HepG2 (cell line): ENCODE data around the gene EPB41L5. TPM values are rescaled to one million over a fixed set of nuclear protein-coding genes. Genes with fewer than 3 reads are reported as not detected.
"Not testable (repeated sequence)": the region's sequence is repeated elsewhere in the genome, so short reads cannot be mapped to it uniquely, and the experiment has no call there.

ENCODE experiments used
- ATAC-seq: fragments of 200-7000 bp; cut with Tn5 transposase; 3 replicates; pipeline ENCODE4 v1.9.1; 2020; ENCODE audit warnings: mild to moderate bottlenecking, moderate library complexity
- BruUV-seq: library from RNA; stranded (reverse); fragments of 400-500 nt; replicated peaks from 2 replicates; lab custom pipeline; 2021; lab: Mats Ljungman, UMichigan
- CTCF ChIA-PET: fragments of 300-600 bp; formaldehyde crosslinking; extraction: SDS; loops from one replicate; lab custom pipeline; 2021; ENCODE audit warnings: low total read pairs, inconsistent platforms, low intra/inter-chr PET ratio; lab: Yijun Ruan, JAX
- POLR2A ChIA-PET: fragments of 350-600 bp; sonication (Branson Sonifier 250); formaldehyde crosslinking; loops from one replicate; lab custom pipeline; 2020; ENCODE audit warnings: antibody characterized with exemption, inconsistent platforms; lab: Yijun Ruan, JAX
- DNase-seq: peaks from one replicate; pipeline ENCODE4 v3.0.0-alpha.2; 2015; ENCODE audit warnings: low spot score
- FAIRE-seq: peaks from 3 replicates; lab custom pipeline; 2011; peaks lifted over from hg19 to GRCh38; lab: Jason Lieb, UNC
- H2AFZ ChIP-seq: one replicate; pipeline ENCODE4 v1.6.1; 2011; ENCODE audit warnings: low read length, inconsistent platforms
- H3K27ac ChIP-seq: fragments of 300-600 bp; 3 replicates; pipeline ENCODE4 v1.8.0; 2011; ENCODE audit warnings: mixed run types, mild to moderate bottlenecking, mixed read lengths, low read length, inconsistent platforms; ENCODE audit not compliant: insufficient read depth; ENCODE audit errors: extremely low read length
- H3K27me3 ChIP-seq, 2 experiments: fragments of 200-600 bp in 1 of 2; 2 replicates in 1 of 2; 3 replicates in 1 of 2; pipeline versions ENCODE4 v1.6.0 to v1.8.0; 2011; ENCODE audit warnings: low read length in 2 of 2, mild to moderate bottlenecking in 2 of 2, moderate library complexity in 2 of 2, inconsistent platforms in 1 of 2; ENCODE audit not compliant: insufficient read depth in 2 of 2, control insufficient read depth in 1 of 2
- H3K36me3 ChIP-seq, 2 experiments: fragments of 200-600 bp in 1 of 2; replicated peaks in 1 of 2; 2 replicates in 1 of 2; 3 replicates in 1 of 2; pipeline versions ENCODE4 v1.5.1 to v1.8.0; 2011; ENCODE audit warnings: low read length in 2 of 2, inconsistent platforms in 1 of 2; ENCODE audit not compliant: insufficient read depth in 2 of 2, control insufficient read depth in 1 of 2
- H3K4me1 ChIP-seq: 2 replicates; pipeline ENCODE4 v1.5.1; 2012; ENCODE audit warnings: low read length, inconsistent platforms; ENCODE audit not compliant: insufficient read depth
- H3K4me2 ChIP-seq: 2 replicates; pipeline ENCODE4 v1.6.0; 2011; ENCODE audit warnings: low read depth, low read length, inconsistent platforms
- H3K4me3 ChIP-seq, 3 experiments: fragments of 200-600 bp in 1 of 3; sonication (generic), shearing (Covaris generic) in 1 of 3; replicated peaks in 1 of 3; 2 replicates each; pipeline ENCODE4 v1.5.1; 2011 to 2016; ENCODE audit warnings: low read length in 3 of 3, inconsistent platforms in 2 of 3, low read depth in 2 of 3, mild to moderate bottlenecking in 2 of 3, control low read depth in 1 of 3, mixed read lengths in 1 of 3; ENCODE audit not compliant: insufficient read depth in 1 of 3
- H3K79me2 ChIP-seq: one replicate; pipeline ENCODE4 v1.6.1; 2011; ENCODE audit warnings: low read length, inconsistent platforms; ENCODE audit not compliant: insufficient read depth
- H3K9ac ChIP-seq: 2 replicates; pipeline ENCODE4 v1.6.0; 2011; ENCODE audit warnings: mild to moderate bottlenecking, low read depth, low read length, inconsistent platforms; ENCODE audit not compliant: insufficient read depth
- H3K9me3 ChIP-seq: 2 replicates; pipeline ENCODE4 v1.5.1; 2012; ENCODE audit warnings: mild to moderate bottlenecking, low read length
- H4K20me1 ChIP-seq: 2 replicates; pipeline ENCODE4 v1.6.0; 2011; ENCODE audit warnings: inconsistent platforms, mild to moderate bottlenecking, low read length, moderate library complexity; ENCODE audit not compliant: insufficient read depth
- FOSL2 ChIP-seq: sonication (generic); formaldehyde crosslinking; IDR thresholded peaks from 2 replicates; pipeline ENCODE4 v1.4.0; 2020; ENCODE audit warnings: missing genetic modification reagents
- IKZF4 ChIP-seq: sonication (generic); formaldehyde crosslinking; IDR thresholded peaks from 2 replicates; pipeline ENCODE4 v1.5.1; 2020; ENCODE audit warnings: borderline replicate concordance, mild to moderate bottlenecking, low read depth, missing genetic modification reagents; ENCODE audit errors: not compliant biosample characterization
- JUND ChIP-seq: sonication (generic); formaldehyde crosslinking; IDR thresholded peaks from 2 replicates; pipeline ENCODE4 v1.8.0; 2022; ENCODE audit warnings: mild to moderate bottlenecking, missing genetic modification reagents
- LBX2 ChIP-seq: sonication (generic); formaldehyde crosslinking; IDR thresholded peaks from 2 replicates; pipeline ENCODE4 v1.5.0; 2020; ENCODE audit warnings: missing genetic modification reagents, mild to moderate bottlenecking, borderline replicate concordance
- SALL1 ChIP-seq: sonication (generic); formaldehyde crosslinking; IDR thresholded peaks from 2 replicates; pipeline ENCODE4 v1.8.0; 2022; ENCODE audit warnings: mild to moderate bottlenecking, missing genetic modification reagents
- ZBTB4 ChIP-seq: sonication (generic); formaldehyde crosslinking; IDR thresholded peaks from 2 replicates; pipeline ENCODE4 v1.4.0; 2020; ENCODE audit warnings: missing genetic modification reagents, mild to moderate bottlenecking, borderline replicate concordance
- ZNF337 ChIP-seq: sonication (generic); formaldehyde crosslinking; IDR thresholded peaks from 2 replicates; pipeline ENCODE4 v1.5.1; 2020; ENCODE audit warnings: missing genetic modification reagents, low read depth, mild to moderate bottlenecking, borderline replicate concordance
- ZNF547 ChIP-seq: sonication (generic); formaldehyde crosslinking; IDR thresholded peaks from 2 replicates; pipeline ENCODE4 v1.5.1; 2020; ENCODE audit warnings: mild to moderate bottlenecking, missing genetic modification reagents
- ZNF687 ChIP-seq: sonication (generic); formaldehyde crosslinking; IDR thresholded peaks from 2 replicates; pipeline ENCODE4 v1.5.1; 2020; ENCODE audit warnings: mild to moderate bottlenecking, missing genetic modification reagents, moderate library complexity
- ZNF772 ChIP-seq: sonication (generic); formaldehyde crosslinking; IDR thresholded peaks from 2 replicates; pipeline ENCODE4 v1.5.0; 2020; ENCODE audit warnings: mild to moderate bottlenecking, missing genetic modification reagents
- ZNF839 ChIP-seq: sonication (generic); formaldehyde crosslinking; IDR thresholded peaks from 2 replicates; pipeline ENCODE4 v1.4.0; 2020; ENCODE audit warnings: missing genetic modification reagents, mild to moderate bottlenecking, borderline replicate concordance
- WGBS: methylation state at CpG from one replicate; pipeline ENCODE4 v1.1.6; 2017; ENCODE audit warnings: low lambda C conversion rate; 5-methylcytosine and 5-hydroxymethylcytosine counted together
- in situ Hi-C: cut with HindIII; loops from 2 replicates; pipeline ENCODE4 v1.10.0; 2017; ENCODE audit warnings: low pct_unique_long_range_greater_than_20kb; ENCODE audit not compliant: extremely low pct_ligation_motif_present
- intact Hi-C: fragments of 100-400 bp; cut with micrococcal nuclease; formaldehyde crosslinking; loops from one replicate; pipeline ENCODE4 v1.10.0; 2022; ENCODE audit not compliant: unreplicated experiment
- polyA plus RNA-seq, 8 experiments: library from polyadenylated mRNA; depleted of rRNA in 3 of 8; stranded (reverse) in 7 of 8; unstranded in 1 of 8; fragments of >200 nt; fragmentation: Illumina TruSeq in 4 of 8; extraction: Trizol in 4 of 8; gene quantifications; 2 replicates each; pipeline versions ENCODE4 v1.2.1 to v1.2.3, GENCODE V29; 2011 to 2016; ENCODE audit warnings: low read depth in 4 of 8, missing spikeins in 1 of 8, mixed read lengths in 1 of 8; ENCODE audit not compliant: insufficient read depth in 1 of 8
- total RNA-seq, 5 experiments: library from RNA; depleted of rRNA; stranded (reverse); fragments of >200 nt; fragmentation: Illumina TruSeq; extraction: Trizol; gene quantifications; 2 replicates each; pipeline ENCODE4 v1.2.3, GENCODE V29; 2016; ENCODE audit warnings: low read depth in 1 of 5

The EPB41L5 gene
- total and polyA plus RNA-seq, 2 of the 13 experiments (the other 11 are each of a cell fraction or from before 2014, with no cell fraction given), result 40.5 to 47.5 TPM

- TF ChIP-seq ZBTB4 (CRISPR knock-in tag) (no peak), ZNF772 (CRISPR knock-in tag) (0 out of 2 replicates have a peak, but pooled peaks have one; percentile 34), FOSL2 (peak; percentile 76)
Measured at GRCh38 chr2:120066800-120067547, 54.1 kb downstream of the EPB41L5 start (continued).

GRCh38 chr2:120068040-120068658 lies 55.3 kb downstream of the EPB41L5 start:
- intact Hi-C loops, result loop anchor here (5.0 kb wide), 1 partner anchor 56 kb away; the partner anchor contains the start of gene EPB41L5
- Histone ChIP-seq H3K27ac (peak overlapping the region; percentile 77), H3K4me2 (peak overlapping the region; percentile 63), H3K4me1 (peaks cover 65% of the 10 kb centered on the region)
- CTCF ChIA-PET, H4K20me1 ChIP-seq, ATAC-seq, H3K9me3 ChIP-seq, H3K4me3 ChIP-seq, H3K36me3 ChIP-seq, H3K27me3 ChIP-seq, H3K9ac ChIP-seq, FAIRE-seq, DNase-seq, in situ Hi-C loops, H3K79me2 ChIP-seq, BruUV-seq, H2AFZ ChIP-seq: not testable (repeated sequence)
- WGBS, result 97% methylated on average over 20 of the region's 20 CpGs
- POLR2A ChIA-PET, result interaction anchor here (1.0 to 2.0 kb wide), 3 partner anchors 11 to 57 kb away, joined by 4 to 16 read pairs (median 8); partner anchors contain the start of gene EPB41L5
- TF ChIP-seq IKZF4 (peak; percentile 35), ZNF687 (CRISPR knock-in tag) (peak; percentile 67), SALL1 (CRISPR knock-in tag) (peak; percentile 30; the same call in 1 of the 2 replicates), ZNF547 (0 out of 2 replicates have a peak, but pooled peaks have one; percentile 45), LBX2 (CRISPR knock-in tag) (0 out of 2 replicates have a peak, but pooled peaks have one; percentile 41), JUND (peak; percentile 21; the same call in 1 of the 2 replicates), ZNF839 (CRISPR knock-in tag) (0 out of 2 replicates have a peak, but pooled peaks have one; percentile 30), ZNF337 (CRISPR knock-in tag) (0 out of 2 replicates have a peak, but pooled peaks have one; percentile 4)
